Upper lobe of right lung (tissue), 1 donor: ENCODE results near the gene PAGE2. TPM values are rescaled to one million over a fixed set of nuclear protein-coding genes. Genes with fewer than 3 reads are reported as not detected.
"Not testable (repeated sequence)": the region's sequence is repeated elsewhere in the genome, so short reads cannot be mapped to it uniquely, and the experiment has no call there.

Experiments
- ATAC-seq: fragments of 200-7000 bp; cut with Tn5 transposase; one replicate; pipeline ENCODE4 v1.9.1; 2020; ENCODE audit warnings: mild to moderate bottlenecking, moderate library complexity
- DNase-seq: peaks from one replicate; pipeline ENCODE4 v3.0.0-alpha.2; 2020
- H3K27ac ChIP-seq: fragments of 200-600 bp; one replicate; pipeline ENCODE4 v1.8.0; 2022
- H3K27me3 ChIP-seq: fragments of 200-600 bp; one replicate; pipeline ENCODE4 v1.8.0; 2022; ENCODE audit warnings: mild to moderate bottlenecking
- H3K36me3 ChIP-seq: fragments of 200-600 bp; one replicate; pipeline ENCODE4 v1.8.0; 2022
- H3K4me1 ChIP-seq: fragments of 200-600 bp; one replicate; pipeline ENCODE4 v1.8.0; 2022
- H3K4me3 ChIP-seq: fragments of 200-600 bp; one replicate; pipeline ENCODE4 v1.8.0; 2022; ENCODE audit warnings: mild to moderate bottlenecking
- H3K9me3 ChIP-seq: fragments of 200-600 bp; one replicate; pipeline ENCODE4 v1.8.0; 2022
- CTCF ChIP-seq: fragments of 200-600 bp; IDR thresholded peaks from one replicate; pipeline ENCODE4 v1.8.0; 2022; ENCODE audit warnings: antibody characterized with exemption
- intact Hi-C: fragments of 100-400 bp; cut with DNase I; formaldehyde crosslinking; loops from one replicate; pipeline ENCODE4 v1.11.0; 2022
- long read RNA-seq: library from polyadenylated mRNA; unstranded; transcript quantifications from one replicate; pipeline ENCODE4 v2.0.0, GENCODE V29; 2021
- total RNA-seq: library from RNA; stranded (reverse); fragmentation: NEBNext Ultra II Directional; extraction: Animal tissue kit (Norgen Biotek cat#: 25700); gene quantifications from one replicate; pipeline ENCODE4 v1.2.1, GENCODE V29; 2021
- donor health status: DM: no; HTN: yes; CAD: no; lungs with severe emphysema.

The PAGE2 gene
- total RNA-seq: not detected
- long read RNA-seq: 0 reads

GRCh38 chrX:55088795-55089489, at the start of gene PAGE2:
TSS of gene PAGE2 (plus strand) at chrX:55089018. CDS start at chrX:55090021, 1,003 bp downstream.
- intact Hi-C loops: no loop called here
- no peak for ATAC-seq
- H3K4me1 ChIP-seq: no peaks in the 10 kb centered on the region

GRCh38 chrX:55039471-55039870, 49.3 kb upstream of the PAGE2 start:
- ATAC-seq (no peak), DNase-seq (no peak)
- no peaks in the 10 kb centered on the region for H3K36me3 ChIP-seq
- H3K4me1 ChIP-seq: no peaks in the 10 kb centered on the region
- intact Hi-C loops: no loop called here
- no peaks in the 10 kb centered on the region for H3K9me3 ChIP-seq
- TF ChIP-seq CTCF: no peak
- H3K27me3 ChIP-seq: no peaks in the 10 kb centered on the region
- no peak overlapping the region for H3K27ac ChIP-seq
- no peak overlapping the region for H3K4me3 ChIP-seq

More at GRCh38 chrX:55088795-55089489, at the start of gene PAGE2:
- H3K27ac ChIP-seq: no peak within 1 kb of the TSS
- no peaks in the 10 kb centered on the region for H3K36me3 ChIP-seq
- no peak for TF ChIP-seq CTCF
- DNase-seq: no peak
- no peaks in the 10 kb centered on the region for H3K27me3 ChIP-seq
- H3K9me3 ChIP-seq: no peaks in the 10 kb centered on the region
- H3K4me3 ChIP-seq: no peak within 1 kb of the TSS

- Histone ChIP-seq H3K4me1 (no peaks in the 10 kb centered on the region), H3K36me3 (no peaks in the 10 kb centered on the region), H3K4me3 (no peak overlapping the region), H3K27me3 (no peaks in the 10 kb centered on the region), H3K27ac (no peak overlapping the region), H3K9me3 (no peaks in the 10 kb centered on the region)
- intact Hi-C loops: no loop called here
- no peak for TF ChIP-seq CTCF
- DNase-seq (no peak), ATAC-seq (no peak)
These were observed 47.3 kb upstream of the PAGE2 start for GRCh38 chrX:55041514-55041913.

GRCh38 chrX:55050599-55050998, 38.2 kb upstream of the PAGE2 start:
- H3K4me3 ChIP-seq, H3K9me3 ChIP-seq, DNase-seq, H3K36me3 ChIP-seq, ATAC-seq, H3K27ac ChIP-seq, H3K27me3 ChIP-seq, intact Hi-C loops, H3K4me1 ChIP-seq: not testable (repeated sequence)

- no peak for TF ChIP-seq CTCF
- no peaks in the 10 kb centered on the region for H3K36me3 ChIP-seq
- H3K27ac ChIP-seq: no peak overlapping the region
- H3K27me3 ChIP-seq: no peaks in the 10 kb centered on the region
- H3K4me1 ChIP-seq: no peaks in the 10 kb centered on the region
- no peaks in the 10 kb centered on the region for H3K9me3 ChIP-seq
- peak overlapping the region; percentile 10 for H3K4me3 ChIP-seq
- no peak for DNase-seq
- ATAC-seq: no peak
- intact Hi-C loops: no loop called here
These were observed 31.8 kb upstream of the PAGE2 start for GRCh38 chrX:55056820-55057674.

GRCh38 chrX:55057675-55058249, 31.1 kb upstream of the PAGE2 start:
- H3K4me1 ChIP-seq: no peaks in the 10 kb centered on the region
- DNase-seq (no peak), ATAC-seq (peak; percentile 77)
- H3K9me3 ChIP-seq: no peaks in the 10 kb centered on the region
- intact Hi-C loops: no loop called here
- no peak overlapping the region for H3K27ac ChIP-seq
- H3K27me3 ChIP-seq: no peaks in the 10 kb centered on the region
- H3K4me3 ChIP-seq: peak overlapping the region; percentile 10
- TF ChIP-seq CTCF: peak; percentile 73
- no peaks in the 10 kb centered on the region for H3K36me3 ChIP-seq

GRCh38 chrX:55067180-55067579, 21.6 kb upstream of the PAGE2 start:
- H3K4me3 ChIP-seq, H3K9me3 ChIP-seq, DNase-seq, H3K27me3 ChIP-seq, H3K4me1 ChIP-seq, H3K27ac ChIP-seq, intact Hi-C loops, H3K36me3 ChIP-seq, ATAC-seq: not testable (repeated sequence)
